ENCODE results near the gene SARS1. TPM values are rescaled to one million over a fixed set of nuclear protein-coding genes. Genes with fewer than 3 reads are reported as not detected.

SARS1 gene
- total RNA-seq, 1 donor from 2014 or later, result 142 TPM

Other genes with a start within 250 kb of the SARS1 start
- 10.3 and 11.4 TPM in 2 replicates for gene WDR47, start 171.8 kb upstream of the SARS1 start, total RNA-seq
- 33.1 and 33.9 TPM in 2 replicates for gene TAF13, start 137.9 kb upstream of the SARS1 start, total RNA-seq
- gene TMEM167B, start 123.2 kb upstream of the SARS1 start, total RNA-seq, result 32.7 and 34.6 TPM in 2 replicates
- 5.7 and 6.8 TPM in 2 replicates for gene ELAPOR1, start 99.8 kb upstream of the SARS1 start, total RNA-seq
- gene CELSR2, start 35.6 kb downstream of the SARS1 start, total RNA-seq, result 4.2 and 4.4 TPM in 2 replicates
- 13.3 and 13.9 TPM in 2 replicates for gene PSRC1, start 69.2 kb downstream of the SARS1 start, total RNA-seq
- gene MYBPHL, start 93.1 kb downstream of the SARS1 start, total RNA-seq, result not detected in 2 replicates
- gene SORT1, start 184.0 kb downstream of the SARS1 start, total RNA-seq, result 6.2 and 7.7 TPM in 2 replicates
- 211 and 216 TPM in 2 replicates for gene PSMA5, start 212.5 kb downstream of the SARS1 start, total RNA-seq